Colonic mucosa (tissue), 4 donors: ENCODE data around the gene MSRB1. TPM values are rescaled to one million over a fixed set of nuclear protein-coding genes. Genes with fewer than 3 reads are reported as not detected.

Experiments used
- DNase-seq: peaks from one replicate; pipeline ENCODE4 v3.0.0-alpha.2; 2020
- H3K27ac ChIP-seq: fragments of 200-600 bp; one replicate; pipeline ENCODE4 v1.8.0; 2021
- H3K27me3 ChIP-seq: fragments of 200-600 bp; one replicate; pipeline ENCODE4 v1.8.0; 2021
- H3K36me3 ChIP-seq: fragments of 200-600 bp; one replicate; pipeline ENCODE4 v1.8.0; 2021
- H3K4me1 ChIP-seq: fragments of 200-600 bp; one replicate; pipeline ENCODE4 v1.8.0; 2021; ENCODE audit warnings: mild to moderate bottlenecking
- H3K4me3 ChIP-seq: fragments of 200-600 bp; one replicate; pipeline ENCODE4 v1.8.0; 2021
- H3K9ac ChIP-seq, 2 donors: one replicate each; pipeline ENCODE4 v1.7.0; 2013; ENCODE audit warnings: control low read depth in 2 of 2, low read depth in 2 of 2, low read length in 2 of 2
- H3K9me3 ChIP-seq: fragments of 200-600 bp; one replicate; pipeline ENCODE4 v1.8.0; 2021
- CTCF ChIP-seq: fragments of 200-600 bp; IDR thresholded peaks from one replicate; pipeline ENCODE4 v1.8.0; 2022; ENCODE audit warnings: antibody characterized with exemption, mild to moderate bottlenecking
- intact Hi-C: fragments of 100-400 bp; cut with DNase I; formaldehyde crosslinking; loops from one replicate; pipeline ENCODE4 v1.14.1; 2022
- total RNA-seq, 2 donors: library from RNA; stranded (reverse); fragmentation: NEBNext Ultra II Directional in 1 of 2; extraction: Animal tissue kit (Norgen Biotek cat#: 25700) in 1 of 2; gene quantifications; one replicate each; pipeline ENCODE4 v1.2.1, GENCODE V29; 2021
- donor health status: healthy.
- donor health status: DM: no; HTN: no; CAD: no.
- donor health status: DM: no; HTN: no; CAD: no.

MSRB1 gene, protein sequence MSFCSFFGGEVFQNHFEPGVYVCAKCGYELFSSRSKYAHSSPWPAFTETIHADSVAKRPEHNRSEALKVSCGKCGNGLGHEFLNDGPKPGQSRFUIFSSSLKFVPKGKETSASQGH
- 10 to 100 TPM; 33.0 to 61.2 TPM for total RNA-seq

- Histone ChIP-seq H3K36me3 (peaks cover 4% of the 10 kb centered on the region), H3K9ac (peak within 1 kb of the TSS; percentile 92 to 95), H3K4me3 (peak within 1 kb of the TSS; percentile 66), H3K27ac (peak within 1 kb of the TSS; percentile 76), H3K27me3 (no peaks in the 10 kb centered on the region), H3K9me3 (no peaks in the 10 kb centered on the region), H3K4me1 (peaks cover 16% of the 10 kb centered on the region)
- peak; percentile 100 for DNase-seq
- intact Hi-C loops: no loop called here
- TF ChIP-seq CTCF: no peak
These were observed at the start of gene MSRB1 for GRCh38 chr16:1942810-1943726. Gene MSRB1, minus strand, starts transcription at chr16:1943199. Its CDS starts 43 bp downstream, at chr16:1943156.

- peak; percentile 99 for DNase-seq
- Histone ChIP-seq H3K4me3 (peak overlapping the region; percentile 23), H3K27ac (peak overlapping the region; percentile 59), H3K27me3 (peaks cover 23% of the 10 kb centered on the region), H3K9ac (peak overlapping the region in 1 of 2 donors; percentile 66), H3K36me3 (no peaks in the 10 kb centered on the region), H3K4me1 (peaks cover 16% of the 10 kb centered on the region), H3K9me3 (no peaks in the 10 kb centered on the region)
- TF ChIP-seq CTCF: no peak
- intact Hi-C loops: no loop called here
These were observed 49.1 kb upstream of the MSRB1 start for GRCh38 chr16:1991948-1992703.

DNA sequence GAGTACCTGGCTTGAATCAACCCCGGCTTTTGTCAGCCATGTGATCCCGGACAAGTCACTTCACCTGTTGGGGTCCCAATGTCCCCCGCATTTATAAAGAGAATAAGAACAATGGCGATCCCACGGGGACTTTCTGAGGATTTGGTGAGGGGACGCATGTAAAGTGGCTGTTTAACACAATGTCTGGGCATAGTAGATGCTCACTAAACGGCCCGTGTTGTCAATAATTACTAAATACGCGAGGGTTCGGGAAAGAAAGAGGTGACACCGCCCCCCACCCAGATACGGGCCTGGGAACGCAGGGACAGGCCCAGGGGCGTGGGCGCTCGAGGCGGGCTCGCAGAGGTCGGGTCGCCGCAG lies 48.6 kb upstream of the MSRB1 start:
- Histone ChIP-seq H3K27me3 (peaks cover 23% of the 10 kb centered on the region), H3K36me3 (no peaks in the 10 kb centered on the region), H3K27ac (peak overlapping the region; percentile 59), H3K4me1 (peaks cover 16% of the 10 kb centered on the region), H3K9me3 (no peaks in the 10 kb centered on the region), H3K4me3 (peak overlapping the region; percentile 23), H3K9ac (peak overlapping the region in 1 of 2 donors; percentile 66)
- DNase-seq: no peak
- TF ChIP-seq CTCF: no peak
- intact Hi-C loops: no loop called here

GRCh38 chr16:1991135-1991551 lies 48.1 kb upstream of the MSRB1 start:
- Histone ChIP-seq H3K4me3 (peak overlapping the region; percentile 23), H3K27ac (peak overlapping the region; percentile 59), H3K36me3 (peaks cover 4% of the 10 kb centered on the region), H3K4me1 (peaks cover 16% of the 10 kb centered on the region), H3K9me3 (no peaks in the 10 kb centered on the region), H3K27me3 (peaks cover 23% of the 10 kb centered on the region), H3K9ac (peak overlapping the region in 1 of 2 donors; percentile 73)
- TF ChIP-seq CTCF: no peak
- peak; percentile 56 for DNase-seq
- intact Hi-C loops: no loop called here

- peaks cover 21% of the 10 kb centered on the region for H3K4me1 ChIP-seq
- no peak for TF ChIP-seq CTCF
- peak overlapping the region; percentile 8 for H3K4me3 ChIP-seq
- H3K27me3 ChIP-seq: peaks cover 23% of the 10 kb centered on the region
- peaks cover 5% of the 10 kb centered on the region for H3K36me3 ChIP-seq
- intact Hi-C loops: no loop called here
- no peak overlapping the region for H3K27ac ChIP-seq
- H3K9me3 ChIP-seq: no peaks in the 10 kb centered on the region
- peak overlapping the region; percentile 73 to 78 for H3K9ac ChIP-seq
- peak; percentile 68 for DNase-seq
These were observed 47.5 kb upstream of the MSRB1 start for GRCh38 chr16:1990351-1991134.
